ENCODE results near the gene FAT1.

Gene FAT1

GRCh38 chr4:186714006-186714675 lies 9.5 kb downstream of the FAT1 start:
- Mint-ChIP-seq H3K27ac (no peak overlapping the region), H3K36me3 (ENCODE audit: low read depth) (peaks cover 43% of the 10 kb centered on the region), H3K27me3 (ENCODE audit: low read depth, poor library complexity) (no peaks in the 10 kb centered on the region), H3K4me1 (peaks cover 7% of the 10 kb centered on the region), H3K9me3 (peaks cover 49% of the 10 kb centered on the region), H3K4me3 (no peak overlapping the region)
- no peak for DNase-seq
- TF ChIP-seq, protein P1, sequence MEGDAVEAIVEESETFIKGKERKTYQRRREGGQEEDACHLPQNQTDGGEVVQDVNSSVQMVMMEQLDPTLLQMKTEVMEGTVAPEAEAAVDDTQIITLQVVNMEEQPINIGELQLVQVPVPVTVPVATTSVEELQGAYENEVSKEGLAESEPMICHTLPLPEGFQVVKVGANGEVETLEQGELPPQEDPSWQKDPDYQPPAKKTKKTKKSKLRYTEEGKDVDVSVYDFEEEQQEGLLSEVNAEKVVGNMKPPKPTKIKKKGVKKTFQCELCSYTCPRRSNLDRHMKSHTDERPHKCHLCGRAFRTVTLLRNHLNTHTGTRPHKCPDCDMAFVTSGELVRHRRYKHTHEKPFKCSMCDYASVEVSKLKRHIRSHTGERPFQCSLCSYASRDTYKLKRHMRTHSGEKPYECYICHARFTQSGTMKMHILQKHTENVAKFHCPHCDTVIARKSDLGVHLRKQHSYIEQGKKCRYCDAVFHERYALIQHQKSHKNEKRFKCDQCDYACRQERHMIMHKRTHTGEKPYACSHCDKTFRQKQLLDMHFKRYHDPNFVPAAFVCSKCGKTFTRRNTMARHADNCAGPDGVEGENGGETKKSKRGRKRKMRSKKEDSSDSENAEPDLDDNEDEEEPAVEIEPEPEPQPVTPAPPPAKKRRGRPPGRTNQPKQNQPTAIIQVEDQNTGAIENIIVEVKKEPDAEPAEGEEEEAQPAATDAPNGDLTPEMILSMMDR (IDR thresholded peaks at IDR 0.05): no peak

GRCh38 chr4:186712690-186713089 lies 11.0 kb downstream of the FAT1 start:
- H3K36me3 Mint-ChIP-seq (ENCODE audit: low read depth): peaks cover 57% of the 10 kb centered on the region
- no peak overlapping the region for H3K4me3 Mint-ChIP-seq
- TF ChIP-seq, protein P1 (IDR thresholded peaks at IDR 0.05): no peak
- H3K4me1 Mint-ChIP-seq: peaks cover 7% of the 10 kb centered on the region
- no peak overlapping the region for H3K27ac Mint-ChIP-seq
- no peak for DNase-seq
- no peaks in the 10 kb centered on the region for H3K27me3 Mint-ChIP-seq (ENCODE audit: low read depth, poor library complexity)
- peaks cover 49% of the 10 kb centered on the region for H3K9me3 Mint-ChIP-seq

- H3K36me3 Mint-ChIP-seq (ENCODE audit: low read depth): peaks cover 78% of the 10 kb centered on the region
- H3K4me1 Mint-ChIP-seq: peaks cover 7% of the 10 kb centered on the region
- H3K27ac Mint-ChIP-seq: peak overlapping the region; percentile 29
- H3K9me3 Mint-ChIP-seq: peaks cover 39% of the 10 kb centered on the region
- no peak overlapping the region for H3K4me3 Mint-ChIP-seq
- TF ChIP-seq, protein P1 (IDR thresholded peaks at IDR 0.05): no peak
- no peaks in the 10 kb centered on the region for H3K27me3 Mint-ChIP-seq (ENCODE audit: low read depth, poor library complexity)
- no peak for DNase-seq
Measured at GRCh38 chr4:186710521-186711119, 13.0 kb downstream of the FAT1 start.

GRCh38 chr4:186709517-186709916 lies 14.1 kb downstream of the FAT1 start:
- Mint-ChIP-seq H3K36me3 (ENCODE audit: low read depth) (peaks cover 82% of the 10 kb centered on the region), H3K4me1 (peaks cover 7% of the 10 kb centered on the region), H3K27ac (no peak overlapping the region)

DNA sequence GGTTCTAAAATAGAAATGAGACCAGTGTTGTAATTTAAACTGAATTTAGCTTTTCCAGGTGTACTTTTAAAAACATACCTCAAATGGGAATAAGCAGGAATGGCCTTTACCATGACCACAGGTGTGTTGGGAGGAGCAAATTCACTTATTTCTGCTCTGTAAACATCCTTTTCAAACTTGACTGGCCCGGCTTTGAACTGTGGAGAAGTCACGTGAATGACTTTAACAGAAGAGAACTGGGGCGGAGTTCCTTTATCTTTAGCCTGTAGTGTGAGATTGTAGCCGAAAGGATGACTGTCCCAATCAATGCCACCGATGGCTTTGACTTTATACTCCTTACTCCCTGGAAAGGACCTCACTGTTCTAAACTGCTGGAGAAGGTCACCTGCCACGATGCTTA lies 15.1 kb downstream of the FAT1 start:
- DNase-seq: no peak
- Mint-ChIP-seq H3K27me3 (ENCODE audit: low read depth, poor library complexity) (no peaks in the 10 kb centered on the region), H3K27ac (no peak overlapping the region), H3K4me1 (peaks cover 15% of the 10 kb centered on the region), H3K4me3 (no peak overlapping the region), H3K9me3 (peaks cover 18% of the 10 kb centered on the region), H3K36me3 (ENCODE audit: low read depth) (peaks cover 82% of the 10 kb centered on the region)
- TF ChIP-seq, protein P1 (IDR thresholded peaks at IDR 0.05): no peak

More at GRCh38 chr4:186709517-186709916, 14.1 kb downstream of the FAT1 start:
- Mint-ChIP-seq H3K27me3 (ENCODE audit: low read depth, poor library complexity) (no peaks in the 10 kb centered on the region), H3K4me3 (no peak overlapping the region), H3K9me3 (peaks cover 28% of the 10 kb centered on the region)
- DNase-seq: no peak
- TF ChIP-seq, protein P1 (IDR thresholded peaks at IDR 0.05): no peak

GRCh38 chr4:186707996-186708395 lies 15.7 kb downstream of the FAT1 start:
- Mint-ChIP-seq H3K4me3 (no peak overlapping the region), H3K9me3 (peaks cover 12% of the 10 kb centered on the region), H3K36me3 (ENCODE audit: low read depth) (peaks cover 82% of the 10 kb centered on the region), H3K4me1 (peaks cover 18% of the 10 kb centered on the region), H3K27ac (no peak overlapping the region), H3K27me3 (ENCODE audit: low read depth, poor library complexity) (no peaks in the 10 kb centered on the region)
- TF ChIP-seq, protein P1 (IDR thresholded peaks at IDR 0.05): no peak
- no peak for DNase-seq

All from nephron progenitor cell (in vitro differentiated cells).